HG02938 (cell line): ENCODE data around the gene CRHR2.

Experiments
- ATAC-seq: cut with Tn5 transposase; IDR thresholded peaks from one replicate; pipeline ENCODE4 v1.9.1; 2021; ENCODE audit warnings: mild to moderate bottlenecking, moderate library complexity; ENCODE audit not compliant: unreplicated experiment

The CRHR2 gene

GRCh38 chr7:30707391-30708357, 25.4 kb upstream of the CRHR2 start:
- ATAC-seq = no peak

GRCh38 chr7:30706908-30707307, 24.7 kb upstream of the CRHR2 start:
- no peak for ATAC-seq

GRCh38 chr7:30706316-30706715, 24.1 kb upstream of the CRHR2 start:
- ATAC-seq = no peak

GRCh38 chr7:30705596-30705995, 23.3 kb upstream of the CRHR2 start:
- ATAC-seq = no peak

GRCh38 chr7:30705008-30705407, 22.8 kb upstream of the CRHR2 start:
- no peak for ATAC-seq

GRCh38 chr7:30703756-30704155, 21.5 kb upstream of the CRHR2 start:
- no peak for ATAC-seq

GRCh38 chr7:30702200-30702599, 19.9 kb upstream of the CRHR2 start:
- ATAC-seq = no peak

- no peak for ATAC-seq
These were observed 18.7 kb upstream of the CRHR2 start for GRCh38 chr7:30700941-30701340.

GRCh38 chr7:30699706-30700495, 17.6 kb upstream of the CRHR2 start:
- ATAC-seq = no peak

GRCh38 chr7:30698481-30698880, 16.2 kb upstream of the CRHR2 start:
- no peak for ATAC-seq

- no peak for ATAC-seq
These were observed 15.6 kb upstream of the CRHR2 start for GRCh38 chr7:30697719-30698460.

GRCh38 chr7:30694774-30695721, 12.8 kb upstream of the CRHR2 start:
- no peak for ATAC-seq

GRCh38 chr7:30694218-30694745, 12.0 kb upstream of the CRHR2 start:
- no peak for ATAC-seq

- no peak for ATAC-seq
These were observed 10.6 kb upstream of the CRHR2 start for GRCh38 chr7:30692882-30693281.

GRCh38 chr7:30692438-30692837, 10.2 kb upstream of the CRHR2 start:
- ATAC-seq = no peak

- ATAC-seq = no peak
These were observed 7.8 kb upstream of the CRHR2 start for GRCh38 chr7:30690011-30690410.

- ATAC-seq = no peak
These were observed 6.5 kb upstream of the CRHR2 start for GRCh38 chr7:30688718-30689221.

- ATAC-seq = no peak
These were observed 5.3 kb upstream of the CRHR2 start for GRCh38 chr7:30687604-30688003.

GRCh38 chr7:30684351-30684750, 2.1 kb upstream of the CRHR2 start:
- ATAC-seq = no peak

GRCh38 chr7:30683816-30684215, 1.6 kb upstream of the CRHR2 start:
- ATAC-seq = no peak
